Cardiac fibroblast (primary cell): ENCODE measurements around the gene PLEKHA5.
"Not testable (repeated sequence)": the region's sequence is repeated elsewhere in the genome, so short reads cannot be mapped to it uniquely, and the experiment has no call there.

Source experiments
- DNase-seq, 2 donors: peaks; one replicate each; pipeline versions ENCODE4 v3.0.0 to v3.0.0-alpha.2; 2010; ENCODE audit warnings: low read depth in 2 of 2
- H3K4me3 ChIP-seq, 2 donors: replicated peaks in 1 of 2; 1 replicate in 1 of 2; 2 replicates in 1 of 2; pipeline ENCODE4 v1.5.1; 2011; ENCODE audit warnings: low read depth in 2 of 2, low read length in 2 of 2, mild to moderate bottlenecking in 2 of 2, moderate library complexity in 1 of 2
- TF ChIP-seq, protein P1 (sequence below): IDR thresholded peaks from one replicate; pipeline ENCODE4 v1.5.1; 2011; ENCODE audit warnings: low read depth, mild to moderate bottlenecking, low read length, inconsistent platforms

PLEKHA5 gene

DNA sequence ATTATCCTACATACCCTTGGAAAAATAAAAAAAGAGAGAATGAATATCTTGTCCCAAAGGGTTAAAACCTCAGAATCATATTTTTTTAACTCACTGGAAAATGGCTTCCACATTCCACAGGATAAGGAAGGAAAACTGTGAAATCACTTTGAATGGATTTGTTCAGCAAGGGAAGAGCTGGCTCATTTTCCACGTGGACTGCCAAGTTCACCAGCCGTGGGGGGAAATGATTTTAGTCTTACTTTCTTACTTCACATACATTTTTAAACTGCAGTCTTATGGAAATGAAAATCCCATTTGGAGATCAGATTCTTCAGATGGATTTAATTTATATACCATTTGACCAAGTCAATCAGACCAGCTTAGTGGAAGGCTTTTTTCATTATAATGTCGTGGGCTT lies 279.8 kb downstream of the PLEKHA5 start:
- TF ChIP-seq, protein P1, sequence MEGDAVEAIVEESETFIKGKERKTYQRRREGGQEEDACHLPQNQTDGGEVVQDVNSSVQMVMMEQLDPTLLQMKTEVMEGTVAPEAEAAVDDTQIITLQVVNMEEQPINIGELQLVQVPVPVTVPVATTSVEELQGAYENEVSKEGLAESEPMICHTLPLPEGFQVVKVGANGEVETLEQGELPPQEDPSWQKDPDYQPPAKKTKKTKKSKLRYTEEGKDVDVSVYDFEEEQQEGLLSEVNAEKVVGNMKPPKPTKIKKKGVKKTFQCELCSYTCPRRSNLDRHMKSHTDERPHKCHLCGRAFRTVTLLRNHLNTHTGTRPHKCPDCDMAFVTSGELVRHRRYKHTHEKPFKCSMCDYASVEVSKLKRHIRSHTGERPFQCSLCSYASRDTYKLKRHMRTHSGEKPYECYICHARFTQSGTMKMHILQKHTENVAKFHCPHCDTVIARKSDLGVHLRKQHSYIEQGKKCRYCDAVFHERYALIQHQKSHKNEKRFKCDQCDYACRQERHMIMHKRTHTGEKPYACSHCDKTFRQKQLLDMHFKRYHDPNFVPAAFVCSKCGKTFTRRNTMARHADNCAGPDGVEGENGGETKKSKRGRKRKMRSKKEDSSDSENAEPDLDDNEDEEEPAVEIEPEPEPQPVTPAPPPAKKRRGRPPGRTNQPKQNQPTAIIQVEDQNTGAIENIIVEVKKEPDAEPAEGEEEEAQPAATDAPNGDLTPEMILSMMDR = no peak
- peak in 1 of 2 donors; percentile 61 for DNase-seq

DNA sequence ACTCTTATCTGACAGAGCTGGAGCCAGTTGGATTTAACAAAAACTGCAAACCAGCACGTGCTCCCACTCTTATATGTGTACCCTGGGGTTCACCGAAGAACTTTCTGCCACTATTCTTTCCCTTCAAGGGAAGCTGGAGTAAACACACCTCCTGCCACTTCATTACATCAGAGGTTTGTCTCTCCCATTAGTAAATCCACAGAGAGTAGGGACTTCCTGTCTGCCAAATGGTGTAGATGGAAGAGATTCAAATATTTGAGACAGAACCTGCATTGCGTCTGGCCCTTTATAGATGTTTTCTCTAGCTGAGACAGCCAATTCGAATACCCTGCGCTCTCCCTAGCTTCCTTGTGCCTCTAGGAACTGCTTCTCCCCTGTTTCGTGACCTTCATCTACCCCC lies 280.7 kb downstream of the PLEKHA5 start:
- TF ChIP-seq, protein P1 = no peak
- H3K4me3 ChIP-seq = no peak overlapping the region
- no peak for DNase-seq

More for the DNA sequence above, 279.8 kb downstream of the PLEKHA5 start:
- no peak overlapping the region for H3K4me3 ChIP-seq

DNA sequence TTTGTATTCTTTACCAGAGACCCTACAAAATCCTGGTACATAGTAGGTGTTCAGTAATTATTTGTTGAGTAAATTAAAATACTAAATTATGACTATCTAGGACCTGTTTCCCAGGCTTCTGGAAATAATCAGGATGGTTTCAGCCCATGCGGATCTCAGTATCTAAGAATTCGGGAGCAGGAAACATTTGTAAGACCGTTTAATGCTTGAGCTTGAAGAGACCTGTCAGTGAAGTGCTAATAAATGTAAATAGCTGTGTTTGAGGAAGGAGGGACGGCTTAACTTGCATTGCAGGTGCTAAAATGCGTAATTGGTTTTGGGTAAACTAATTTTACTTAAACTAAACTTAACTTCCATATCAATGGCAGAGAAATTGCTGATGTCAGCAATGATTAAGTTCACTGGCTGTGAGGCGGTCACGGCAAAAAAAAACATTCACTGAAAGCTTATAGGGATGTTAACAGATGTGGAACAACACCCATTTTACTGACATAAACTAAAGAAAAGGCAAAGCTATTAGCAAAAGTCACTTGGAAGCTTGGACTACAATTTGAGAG lies 281.2 kb downstream of the PLEKHA5 start:
- DNase-seq = no peak
- TF ChIP-seq, protein P1 = no peak
- H3K4me3 ChIP-seq = no peak overlapping the region

DNA sequence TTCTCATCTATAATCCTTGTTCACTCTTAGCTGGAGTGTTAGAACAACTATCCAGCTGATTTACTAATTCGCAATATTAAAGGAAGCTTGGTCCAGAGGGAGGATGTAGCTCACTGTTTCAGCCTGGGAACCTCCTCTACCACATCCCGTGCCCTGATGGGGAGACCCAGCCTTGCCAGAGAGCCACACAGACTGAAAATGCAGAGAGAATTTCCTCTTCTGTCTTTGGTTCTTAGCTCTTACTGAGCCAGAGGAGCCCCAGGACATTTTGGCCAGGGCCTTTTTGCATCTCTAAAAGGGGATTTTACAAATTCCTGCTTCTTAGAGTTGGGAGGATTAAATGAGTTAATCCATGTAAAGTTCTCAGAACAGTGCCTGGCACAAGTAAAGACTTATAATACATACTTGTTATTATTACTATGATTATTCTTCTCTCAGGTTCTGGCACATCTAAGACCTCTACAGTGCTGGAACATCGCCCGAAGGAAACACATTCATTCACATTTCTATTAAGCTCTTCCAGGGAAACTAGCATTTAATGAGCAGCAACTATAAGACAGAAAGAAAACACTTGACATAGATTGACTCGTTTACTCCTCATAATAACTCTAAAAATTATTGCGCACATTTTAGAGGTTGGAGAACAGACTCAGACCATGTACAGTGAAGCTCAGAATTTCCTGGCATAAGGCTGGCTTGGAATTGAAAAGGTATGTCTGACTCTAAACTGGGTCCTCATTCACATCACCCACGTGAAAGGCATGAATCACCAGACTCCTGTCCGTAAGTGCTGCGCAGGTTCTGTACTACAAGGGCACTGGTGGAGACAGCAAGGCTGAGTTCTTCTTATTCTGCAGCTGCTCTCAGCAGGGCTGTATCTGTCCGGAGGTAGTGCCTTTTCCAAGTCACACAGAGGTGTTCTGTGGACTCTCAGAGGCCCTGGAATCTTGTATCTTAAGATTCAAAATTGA lies 282.0 kb downstream of the PLEKHA5 start:
- H3K4me3 ChIP-seq = no peak overlapping the region
- no peak for DNase-seq
- TF ChIP-seq, protein P1 = no peak

DNA sequence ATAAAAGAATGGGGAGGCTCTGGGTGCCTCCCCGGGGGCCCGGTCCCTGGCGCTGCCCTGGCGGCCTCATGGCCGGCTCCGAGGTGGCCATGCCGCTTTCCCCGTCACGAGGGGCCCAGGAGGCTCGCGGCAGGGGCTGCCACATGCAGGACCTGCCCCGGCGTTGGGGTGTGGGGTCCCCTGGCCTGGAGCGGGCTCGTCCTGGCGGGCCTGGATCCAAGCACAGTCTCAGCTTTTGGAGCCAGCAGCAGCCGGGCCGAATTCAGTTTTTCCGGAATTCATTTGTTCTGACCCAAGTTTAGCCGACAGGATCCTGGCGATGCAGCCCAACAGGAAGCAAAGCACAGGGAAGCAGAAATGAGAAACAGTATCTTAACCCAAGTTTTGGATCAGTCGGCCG lies 283.3 kb downstream of the PLEKHA5 start:
- DNase-seq = no peak
- TF ChIP-seq, protein P1 = no peak
- H3K4me3 ChIP-seq = no peak overlapping the region

DNA sequence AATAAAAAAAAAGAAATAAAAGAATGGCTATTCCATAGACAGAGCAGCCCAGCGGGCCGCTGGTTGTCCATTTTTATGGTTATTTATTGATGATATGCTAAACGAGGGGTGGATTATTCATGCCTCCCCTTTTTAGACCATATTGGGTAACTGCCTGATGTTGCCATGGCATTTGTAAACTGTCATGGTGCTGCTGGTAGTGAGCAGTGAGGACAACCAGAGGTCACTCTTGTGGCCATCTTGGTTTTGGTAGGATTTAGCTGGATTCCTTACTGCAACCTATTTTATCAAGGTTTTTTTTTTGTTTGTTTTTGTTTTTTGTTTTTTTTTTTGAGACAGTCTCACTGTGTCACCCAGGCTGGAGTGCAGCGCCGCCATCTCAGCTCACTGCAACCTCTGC lies 284.0 kb downstream of the PLEKHA5 start:
- H3K4me3 ChIP-seq, DNase-seq: not testable (repeated sequence)

DNA sequence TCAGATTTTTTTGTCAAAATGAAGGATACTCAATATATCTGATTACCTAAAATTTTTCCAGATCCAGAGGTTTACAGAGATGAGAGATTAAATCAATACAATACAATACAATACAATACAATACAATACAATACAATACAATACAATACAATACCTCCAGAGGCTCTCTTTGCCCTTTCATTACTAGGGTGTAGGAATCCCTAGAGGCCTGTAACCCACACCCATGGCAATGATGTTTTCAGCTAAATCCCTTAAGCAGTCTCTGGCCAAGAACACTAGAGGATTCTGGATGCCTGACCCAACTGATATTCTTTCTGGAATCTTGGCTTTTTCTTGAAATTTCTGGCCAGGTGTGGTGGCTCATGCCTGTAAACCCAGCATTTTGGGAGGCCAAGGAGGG lies 286.0 kb downstream of the PLEKHA5 start:
- H3K4me3 ChIP-seq = no peak overlapping the region
- TF ChIP-seq, protein P1 = no peak
- no peak for DNase-seq
